Breast epithelium (tissue), 3 donors: ENCODE results near the gene SUPT6H.

ENCODE experiments used
- POLR2A ChIP-seq: fragments of 450-650 bp; IDR thresholded peaks from one replicate; pipeline ENCODE4 v1.6.1; 2016; ENCODE audit warnings: antibody characterized with exemption, mild to moderate bottlenecking, moderate library complexity
- POLR2AphosphoS5 ChIP-seq, 3 donors: sonication (generic); formaldehyde crosslinking; IDR thresholded peaks; one replicate each; pipeline ENCODE4 v1.6.1; 2017; ENCODE audit warnings: antibody characterized with exemption in 3 of 3
- TF ChIP-seq, protein P1 (sequence below), 3 donors: fragments of 450-650 bp; IDR thresholded peaks; one replicate each; pipeline ENCODE4 v1.5.1; 2016 to 2017; ENCODE audit warnings: antibody characterized with exemption in 3 of 3, mild to moderate bottlenecking in 3 of 3, moderate library complexity in 3 of 3

- TF ChIP-seq, protein P1, sequence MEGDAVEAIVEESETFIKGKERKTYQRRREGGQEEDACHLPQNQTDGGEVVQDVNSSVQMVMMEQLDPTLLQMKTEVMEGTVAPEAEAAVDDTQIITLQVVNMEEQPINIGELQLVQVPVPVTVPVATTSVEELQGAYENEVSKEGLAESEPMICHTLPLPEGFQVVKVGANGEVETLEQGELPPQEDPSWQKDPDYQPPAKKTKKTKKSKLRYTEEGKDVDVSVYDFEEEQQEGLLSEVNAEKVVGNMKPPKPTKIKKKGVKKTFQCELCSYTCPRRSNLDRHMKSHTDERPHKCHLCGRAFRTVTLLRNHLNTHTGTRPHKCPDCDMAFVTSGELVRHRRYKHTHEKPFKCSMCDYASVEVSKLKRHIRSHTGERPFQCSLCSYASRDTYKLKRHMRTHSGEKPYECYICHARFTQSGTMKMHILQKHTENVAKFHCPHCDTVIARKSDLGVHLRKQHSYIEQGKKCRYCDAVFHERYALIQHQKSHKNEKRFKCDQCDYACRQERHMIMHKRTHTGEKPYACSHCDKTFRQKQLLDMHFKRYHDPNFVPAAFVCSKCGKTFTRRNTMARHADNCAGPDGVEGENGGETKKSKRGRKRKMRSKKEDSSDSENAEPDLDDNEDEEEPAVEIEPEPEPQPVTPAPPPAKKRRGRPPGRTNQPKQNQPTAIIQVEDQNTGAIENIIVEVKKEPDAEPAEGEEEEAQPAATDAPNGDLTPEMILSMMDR (IDR thresholded peaks at IDR 0.05) = no peak
- TF ChIP-seq POLR2A (no peak), POLR2AphosphoS5 (IDR thresholded peaks at IDR 0.05) (no peak)
These were observed 38.3 kb downstream of the SUPT6H start for GRCh38 chr17:28700278-28700677.
